SK-N-MC (cell line): ENCODE results near the gene DAAM1.

ENCODE experiments used
- DNase-seq: peaks from one replicate; pipeline ENCODE4 v3.0.0-alpha.2; 2011; ENCODE audit warnings: low read depth, low spot score
- H3K27ac ChIP-seq: fragments of 200-600 bp; sonication (generic); 2 replicates; pipeline ENCODE4 v1.5.1; 2016; ENCODE audit warnings: mixed run types
- H3K36me3 ChIP-seq: fragments of 200-600 bp; sonication (generic); 2 replicates; pipeline ENCODE4 v1.6.1; 2017; ENCODE audit warnings: antibody characterized with exemption, low read length, mixed read lengths; ENCODE audit not compliant: insufficient read depth
- H3K4me3 ChIP-seq: fragments of 200-600 bp; sonication (generic); 2 replicates; pipeline ENCODE4 v1.5.1; 2016
- H3K9ac ChIP-seq: fragments of 200-600 bp; sonication (generic); 2 replicates; pipeline ENCODE4 v1.8.0; 2017; ENCODE audit warnings: mixed run types, mixed read lengths; ENCODE audit not compliant: insufficient read length
- H3K9me3 ChIP-seq: fragments of 200-600 bp; sonication (generic); 2 replicates; pipeline ENCODE4 v1.6.1; 2017; ENCODE audit warnings: low read depth, mild to moderate bottlenecking, antibody characterized with exemption, low read length, moderate library complexity, mixed read lengths
- EZH2 ChIP-seq: fragments of 200-600 bp; sonication (generic); IDR thresholded peaks from one replicate; pipeline ENCODE4 v1.6.1; 2017; ENCODE audit warnings: antibody characterized with exemption
- FOXP2 ChIP-seq: optimal IDR thresholded peaks from 2 replicates; pipeline ENCODE3; 2011; ENCODE audit warnings: mild to moderate bottlenecking, moderate library complexity; ENCODE audit not compliant: insufficient read depth; ENCODE audit errors: extremely low read length, control extremely low read depth
- POLR2AphosphoS5 ChIP-seq: IDR thresholded peaks from 2 replicates; pipeline ENCODE4 v1.6.1; 2012; ENCODE audit warnings: mild to moderate bottlenecking, low read depth, low read length, borderline replicate concordance

DAAM1 gene

GRCh38 chr14:59292921-59293534, 104.6 kb downstream of the DAAM1 start:
- no peak overlapping the region for H3K4me3 ChIP-seq
- no peak for DNase-seq
- H3K9ac ChIP-seq: no peak overlapping the region
- H3K27ac ChIP-seq: no peak overlapping the region
- TF ChIP-seq FOXP2 (no peak), POLR2AphosphoS5 (no peak), EZH2 (no peak)
- H3K9me3 ChIP-seq: no peaks in the 10 kb centered on the region
- H3K36me3 ChIP-seq: no peaks in the 10 kb centered on the region

GRCh38 chr14:59293935-59294661, 105.6 kb downstream of the DAAM1 start:
- TF ChIP-seq POLR2AphosphoS5: no peak
- no peak for TF ChIP-seq FOXP2
- no peak for TF ChIP-seq EZH2
- DNase-seq: no peak
- Histone ChIP-seq H3K9ac (no peak overlapping the region), H3K9me3 (no peaks in the 10 kb centered on the region), H3K27ac (no peak overlapping the region), H3K4me3 (no peak overlapping the region), H3K36me3 (no peaks in the 10 kb centered on the region)

GRCh38 chr14:59294662-59294992, 106.2 kb downstream of the DAAM1 start:
- Histone ChIP-seq H3K27ac (no peak overlapping the region), H3K36me3 (no peaks in the 10 kb centered on the region), H3K9me3 (no peaks in the 10 kb centered on the region), H3K4me3 (no peak overlapping the region), H3K9ac (no peak overlapping the region)
- TF ChIP-seq FOXP2: no peak
- TF ChIP-seq EZH2: no peak
- no peak for TF ChIP-seq POLR2AphosphoS5
- no peak for DNase-seq

GRCh38 chr14:59295951-59296350, 107.5 kb downstream of the DAAM1 start:
- DNase-seq: no peak
- no peaks in the 10 kb centered on the region for H3K9me3 ChIP-seq
- H3K27ac ChIP-seq: no peak overlapping the region
- no peak overlapping the region for H3K9ac ChIP-seq
- H3K4me3 ChIP-seq: no peak overlapping the region
- no peaks in the 10 kb centered on the region for H3K36me3 ChIP-seq
- no peak for TF ChIP-seq EZH2
- TF ChIP-seq FOXP2: no peak
- no peak for TF ChIP-seq POLR2AphosphoS5

GRCh38 chr14:59296508-59296907, 108.0 kb downstream of the DAAM1 start:
- no peak overlapping the region for H3K27ac ChIP-seq
- no peak overlapping the region for H3K9ac ChIP-seq
- no peaks in the 10 kb centered on the region for H3K36me3 ChIP-seq
- H3K4me3 ChIP-seq: no peak overlapping the region
- no peak for DNase-seq
- no peaks in the 10 kb centered on the region for H3K9me3 ChIP-seq
- no peak for TF ChIP-seq EZH2
- TF ChIP-seq POLR2AphosphoS5: no peak
- no peak for TF ChIP-seq FOXP2

GRCh38 chr14:59297071-59297776, 108.8 kb downstream of the DAAM1 start:
- H3K4me3 ChIP-seq: no peak overlapping the region
- DNase-seq: no peak
- H3K36me3 ChIP-seq: no peaks in the 10 kb centered on the region
- H3K9me3 ChIP-seq: no peaks in the 10 kb centered on the region
- TF ChIP-seq EZH2: no peak
- no peak for TF ChIP-seq POLR2AphosphoS5
- no peak for TF ChIP-seq FOXP2
- no peak overlapping the region for H3K9ac ChIP-seq
- H3K27ac ChIP-seq: no peak overlapping the region

- Histone ChIP-seq H3K9ac (no peak overlapping the region), H3K4me3 (no peak overlapping the region), H3K9me3 (no peaks in the 10 kb centered on the region), H3K27ac (no peak overlapping the region), H3K36me3 (no peaks in the 10 kb centered on the region)
- no peak for DNase-seq
- TF ChIP-seq FOXP2: no peak
- TF ChIP-seq POLR2AphosphoS5: no peak
- TF ChIP-seq EZH2: no peak
Measured at GRCh38 chr14:59299731-59300130, 111.3 kb downstream of the DAAM1 start.

- no peak overlapping the region for H3K9ac ChIP-seq
- H3K4me3 ChIP-seq: no peak overlapping the region
Measured at GRCh38 chr14:59301354-59301753, 112.9 kb downstream of the DAAM1 start.

GRCh38 chr14:59302313-59302712, 113.8 kb downstream of the DAAM1 start:
- Histone ChIP-seq H3K36me3 (no peaks in the 10 kb centered on the region), H3K9ac (no peak overlapping the region), H3K9me3 (no peaks in the 10 kb centered on the region), H3K27ac (no peak overlapping the region), H3K4me3 (no peak overlapping the region)
- no peak for DNase-seq
- TF ChIP-seq FOXP2: no peak
- no peak for TF ChIP-seq EZH2
- no peak for TF ChIP-seq POLR2AphosphoS5

More at GRCh38 chr14:59301354-59301753, 112.9 kb downstream of the DAAM1 start:
- H3K36me3 ChIP-seq: no peaks in the 10 kb centered on the region
- no peak for DNase-seq
- H3K9me3 ChIP-seq: no peaks in the 10 kb centered on the region
- no peak overlapping the region for H3K27ac ChIP-seq
- no peak for TF ChIP-seq FOXP2
- no peak for TF ChIP-seq EZH2
- TF ChIP-seq POLR2AphosphoS5: no peak
